ENCODE measurements around the gene ARHGAP21.

DNA sequence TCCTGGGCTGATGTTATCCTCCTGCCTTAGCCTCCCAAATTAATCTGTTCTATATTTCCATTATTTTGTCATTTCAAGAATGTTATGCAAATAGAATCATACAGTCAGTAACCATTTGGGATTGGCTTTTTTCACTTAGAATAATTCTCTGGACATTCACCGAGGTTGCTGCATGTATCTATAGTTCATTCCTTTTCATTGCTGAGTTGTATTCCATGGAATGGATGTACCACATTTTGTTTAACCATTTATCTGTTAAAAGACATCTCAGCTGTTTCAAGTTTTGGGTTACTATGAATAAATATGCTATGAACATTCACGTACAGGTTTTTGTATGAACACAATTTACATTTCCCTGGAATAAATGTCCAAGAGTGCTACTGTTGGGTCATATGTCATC, 44.9 kb downstream of the ARHGAP21 start:
- TF ChIP-seq EZH2phosphoT487 (IDR thresholded peaks at IDR 0.05; ENCODE audit: low read length) = no peak
- TF ChIP-seq, protein P1, sequence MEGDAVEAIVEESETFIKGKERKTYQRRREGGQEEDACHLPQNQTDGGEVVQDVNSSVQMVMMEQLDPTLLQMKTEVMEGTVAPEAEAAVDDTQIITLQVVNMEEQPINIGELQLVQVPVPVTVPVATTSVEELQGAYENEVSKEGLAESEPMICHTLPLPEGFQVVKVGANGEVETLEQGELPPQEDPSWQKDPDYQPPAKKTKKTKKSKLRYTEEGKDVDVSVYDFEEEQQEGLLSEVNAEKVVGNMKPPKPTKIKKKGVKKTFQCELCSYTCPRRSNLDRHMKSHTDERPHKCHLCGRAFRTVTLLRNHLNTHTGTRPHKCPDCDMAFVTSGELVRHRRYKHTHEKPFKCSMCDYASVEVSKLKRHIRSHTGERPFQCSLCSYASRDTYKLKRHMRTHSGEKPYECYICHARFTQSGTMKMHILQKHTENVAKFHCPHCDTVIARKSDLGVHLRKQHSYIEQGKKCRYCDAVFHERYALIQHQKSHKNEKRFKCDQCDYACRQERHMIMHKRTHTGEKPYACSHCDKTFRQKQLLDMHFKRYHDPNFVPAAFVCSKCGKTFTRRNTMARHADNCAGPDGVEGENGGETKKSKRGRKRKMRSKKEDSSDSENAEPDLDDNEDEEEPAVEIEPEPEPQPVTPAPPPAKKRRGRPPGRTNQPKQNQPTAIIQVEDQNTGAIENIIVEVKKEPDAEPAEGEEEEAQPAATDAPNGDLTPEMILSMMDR (IDR thresholded peaks at IDR 0.05; ENCODE audit: low read length) = no peak

All from MM.1S (cell line).